Measurements from ENCODE around the gene TAF4. TPM values are rescaled to one million over a fixed set of nuclear protein-coding genes. Genes with fewer than 3 reads are reported as not detected.

TAF4 gene
- polyA plus RNA-seq, 4 donors = 4.6 to 18.3 (median 7.9) TPM

GRCh38 chr20:61929561-61929960, 136.1 kb downstream of the TAF4 start:
- no peak for FAIRE-seq

DNA sequence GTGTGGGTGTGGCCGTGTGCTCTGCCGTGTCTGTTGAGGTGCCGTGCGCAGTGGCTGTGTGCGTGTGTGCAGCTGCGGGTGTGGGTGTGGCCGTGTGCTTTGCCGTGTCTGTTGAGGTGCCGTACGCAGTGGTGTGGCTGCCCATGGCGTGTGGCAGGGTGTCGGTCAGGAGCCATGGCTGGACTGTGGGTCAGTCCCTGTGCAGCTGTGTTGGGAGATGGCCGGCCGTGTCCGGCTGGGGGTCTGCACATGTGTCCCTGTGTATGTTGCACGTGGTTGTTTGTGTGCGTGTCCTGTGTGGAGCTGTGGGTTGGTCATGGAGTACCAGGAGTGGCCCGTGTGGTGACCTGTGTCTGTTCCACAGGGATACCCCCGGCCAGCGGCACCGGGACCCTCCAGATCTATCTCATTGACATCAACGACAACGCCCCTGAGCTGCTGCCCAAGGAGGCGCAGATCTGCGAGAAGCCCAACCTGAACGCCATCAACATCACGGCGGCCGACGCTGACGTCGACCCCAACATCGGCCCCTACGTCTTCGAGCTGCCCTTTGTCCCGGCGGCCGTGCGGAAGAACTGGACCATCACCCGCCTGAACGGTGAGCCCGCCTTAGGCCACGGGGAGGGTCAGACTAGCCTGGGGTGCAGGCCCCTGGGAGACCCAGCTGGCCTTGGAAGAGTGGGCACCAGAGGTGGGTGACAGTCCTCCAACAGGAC, 137.7 kb downstream of the TAF4 start:
- Histone ChIP-seq H3K36me3 (ENCODE audit: control insufficient read depth in 3 of 3, insufficient read depth in 2 of 3, low read depth in 1 of 3, low read length in 3 of 3) (no peaks in the 10 kb centered on the region), H3K27ac (ENCODE audit: low read depth in 1 of 3, low read length in 2 of 3) (no peak overlapping the region), H3K4me1 (ENCODE audit: control insufficient read depth in 3 of 3, insufficient read depth in 2 of 3, low read depth in 1 of 3, low read length in 2 of 3) (no peaks in the 10 kb centered on the region), H3K9me3 (ENCODE audit: control insufficient read depth in 2 of 2, insufficient read depth in 1 of 2, low read depth in 1 of 2, low read length in 1 of 2) (no peaks in the 10 kb centered on the region), H3K27me3 (ENCODE audit: control insufficient read depth in 3 of 3, insufficient read depth in 3 of 3, low read length in 3 of 3) (no peaks in the 10 kb centered on the region), H3K4me3 (ENCODE audit: low read depth in 1 of 3, low read length in 3 of 3) (no peak overlapping the region)
- no peak for DNase-seq
- WGBS, 3 donors = 86 to 93% (median 88%) methylated on average over 39 to 43 of the region's 43 CpGs
- no peak for FAIRE-seq

More at GRCh38 chr20:61929561-61929960, 136.1 kb downstream of the TAF4 start:
- 93 to 96% (median 94%) methylated on average over 12 of the region's 12 CpGs for WGBS, 3 donors
- Histone ChIP-seq H3K9me3 (ENCODE audit: control insufficient read depth in 2 of 2, insufficient read depth in 1 of 2, low read depth in 1 of 2, low read length in 1 of 2) (no peaks in the 10 kb centered on the region), H3K4me3 (ENCODE audit: low read depth in 1 of 3, low read length in 3 of 3) (no peak overlapping the region), H3K36me3 (ENCODE audit: control insufficient read depth in 3 of 3, insufficient read depth in 2 of 3, low read depth in 1 of 3, low read length in 3 of 3) (no peaks in the 10 kb centered on the region), H3K4me1 (ENCODE audit: control insufficient read depth in 3 of 3, insufficient read depth in 2 of 3, low read depth in 1 of 3, low read length in 2 of 3) (no peaks in the 10 kb centered on the region), H3K27me3 (ENCODE audit: control insufficient read depth in 3 of 3, insufficient read depth in 3 of 3, low read length in 3 of 3) (no peaks in the 10 kb centered on the region), H3K27ac (ENCODE audit: low read depth in 1 of 3, low read length in 2 of 3) (no peak overlapping the region)
- no peak for DNase-seq

DNA sequence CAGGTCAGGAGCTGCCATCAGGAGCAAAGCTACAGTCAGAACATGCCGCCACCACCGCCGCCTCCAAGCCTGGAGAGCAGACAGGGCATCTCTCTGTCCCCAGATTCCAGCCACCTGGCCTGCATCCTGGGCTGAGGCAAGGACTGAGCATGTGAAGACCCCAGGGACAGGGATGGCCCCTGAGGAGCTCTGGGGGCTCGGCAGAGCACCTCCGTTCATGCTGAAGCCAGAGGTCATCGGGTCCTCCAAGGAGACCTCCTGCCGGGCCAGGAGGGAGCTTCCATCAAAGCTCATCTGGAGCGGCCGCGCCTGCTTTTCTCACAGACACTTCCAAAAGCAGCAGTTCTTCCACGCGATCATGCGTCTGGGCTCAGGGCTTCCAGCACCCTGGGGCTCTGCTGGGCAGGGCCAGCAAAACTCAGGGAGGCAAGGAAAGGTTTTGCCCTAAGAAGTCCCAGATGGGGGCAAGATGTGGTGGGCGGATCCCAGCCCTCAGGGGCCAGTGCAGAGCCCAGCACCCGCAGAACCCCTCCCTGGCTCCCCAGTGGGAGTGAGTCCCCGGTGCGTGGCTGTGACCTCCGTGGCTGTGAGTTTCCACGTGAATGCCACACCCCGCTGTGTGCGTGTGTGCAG, 138.4 kb downstream of the TAF4 start:
- H3K36me3 ChIP-seq (ENCODE audit: control insufficient read depth in 3 of 3, insufficient read depth in 2 of 3, low read depth in 1 of 3, low read length in 3 of 3) = no peaks in the 10 kb centered on the region
- H3K9me3 ChIP-seq (ENCODE audit: control insufficient read depth in 2 of 2, insufficient read depth in 1 of 2, low read depth in 1 of 2, low read length in 1 of 2) = no peaks in the 10 kb centered on the region
- H3K4me3 ChIP-seq (ENCODE audit: low read depth in 1 of 3, low read length in 3 of 3) = no peak overlapping the region
- DNase-seq = no peak
- no peaks in the 10 kb centered on the region for H3K4me1 ChIP-seq (ENCODE audit: control insufficient read depth in 3 of 3, insufficient read depth in 2 of 3, low read depth in 1 of 3, low read length in 2 of 3)
- no peak overlapping the region for H3K27ac ChIP-seq (ENCODE audit: low read depth in 1 of 3, low read length in 2 of 3)
- no peak for FAIRE-seq
- no peaks in the 10 kb centered on the region for H3K27me3 ChIP-seq (ENCODE audit: control insufficient read depth in 3 of 3, insufficient read depth in 3 of 3, low read length in 3 of 3)
- 75 to 83% (median 79%) methylated on average over 21 of the region's 21 CpGs for WGBS, 3 donors

- Histone ChIP-seq H3K27ac (ENCODE audit: low read depth in 1 of 3, low read length in 2 of 3) (no peak overlapping the region), H3K4me1 (ENCODE audit: control insufficient read depth in 3 of 3, insufficient read depth in 2 of 3, low read depth in 1 of 3, low read length in 2 of 3) (no peaks in the 10 kb centered on the region), H3K36me3 (ENCODE audit: control insufficient read depth in 3 of 3, insufficient read depth in 2 of 3, low read depth in 1 of 3, low read length in 3 of 3) (no peaks in the 10 kb centered on the region), H3K4me3 (ENCODE audit: low read depth in 1 of 3, low read length in 3 of 3) (no peak overlapping the region), H3K9me3 (ENCODE audit: control insufficient read depth in 2 of 2, insufficient read depth in 1 of 2, low read depth in 1 of 2, low read length in 1 of 2) (no peaks in the 10 kb centered on the region), H3K27me3 (ENCODE audit: control insufficient read depth in 3 of 3, insufficient read depth in 3 of 3, low read length in 3 of 3) (no peaks in the 10 kb centered on the region)
- DNase-seq (no peak), FAIRE-seq (no peak)
- 91 to 92% (median 92%) methylated on average over 23 of the region's 23 CpGs for WGBS, 3 donors
These were observed 138.9 kb downstream of the TAF4 start for GRCh38 chr20:61926796-61927192.

DNA sequence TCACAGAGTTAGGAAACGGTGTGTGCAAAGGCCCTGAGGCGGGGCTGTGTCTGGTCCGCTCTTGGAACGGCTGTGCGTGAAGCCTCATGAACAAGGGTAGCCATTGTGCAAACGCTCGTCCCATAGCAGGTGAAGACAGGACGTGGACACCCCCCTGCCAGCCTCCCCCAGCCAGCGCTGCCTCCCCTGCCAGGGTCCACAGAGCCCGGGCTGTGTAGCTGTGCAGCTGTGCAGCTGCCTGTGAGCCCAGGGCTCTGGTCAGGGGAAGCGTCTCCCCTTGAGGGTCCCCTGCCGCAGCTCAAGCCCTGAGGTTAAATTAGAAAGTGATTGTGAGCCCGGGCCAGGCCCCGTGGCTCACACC, 139.4 kb downstream of the TAF4 start:
- WGBS, 3 donors = 86 to 89% (median 86%) methylated on average over 14 of the region's 14 CpGs
- Histone ChIP-seq H3K27me3 (ENCODE audit: control insufficient read depth in 3 of 3, insufficient read depth in 3 of 3, low read length in 3 of 3) (no peaks in the 10 kb centered on the region), H3K36me3 (ENCODE audit: control insufficient read depth in 3 of 3, insufficient read depth in 2 of 3, low read depth in 1 of 3, low read length in 3 of 3) (no peaks in the 10 kb centered on the region), H3K4me3 (ENCODE audit: low read depth in 1 of 3, low read length in 3 of 3) (no peak overlapping the region), H3K4me1 (ENCODE audit: control insufficient read depth in 3 of 3, insufficient read depth in 2 of 3, low read depth in 1 of 3, low read length in 2 of 3) (no peaks in the 10 kb centered on the region), H3K27ac (ENCODE audit: low read depth in 1 of 3, low read length in 2 of 3) (no peak overlapping the region), H3K9me3 (ENCODE audit: control insufficient read depth in 2 of 2, insufficient read depth in 1 of 2, low read depth in 1 of 2, low read length in 1 of 2) (no peaks in the 10 kb centered on the region)
- no peak for FAIRE-seq
- DNase-seq = no peak

GRCh38 chr20:61925555-61926252, 140.0 kb downstream of the TAF4 start:
- H3K27me3 ChIP-seq (ENCODE audit: control insufficient read depth in 3 of 3, insufficient read depth in 3 of 3, low read length in 3 of 3) = no peaks in the 10 kb centered on the region
- H3K4me3 ChIP-seq (ENCODE audit: low read depth in 1 of 3, low read length in 3 of 3) = no peak overlapping the region
- H3K36me3 ChIP-seq (ENCODE audit: control insufficient read depth in 3 of 3, insufficient read depth in 2 of 3, low read depth in 1 of 3, low read length in 3 of 3) = no peaks in the 10 kb centered on the region
- 75 to 81% (median 80%) methylated on average over 21 of the region's 21 CpGs for WGBS, 3 donors
- FAIRE-seq (no peak), DNase-seq (no peak)
- H3K4me1 ChIP-seq (ENCODE audit: control insufficient read depth in 3 of 3, insufficient read depth in 2 of 3, low read depth in 1 of 3, low read length in 2 of 3) = no peaks in the 10 kb centered on the region
- H3K27ac ChIP-seq (ENCODE audit: low read depth in 1 of 3, low read length in 2 of 3) = no peak overlapping the region
- no peaks in the 10 kb centered on the region for H3K9me3 ChIP-seq (ENCODE audit: control insufficient read depth in 2 of 2, insufficient read depth in 1 of 2, low read depth in 1 of 2, low read length in 1 of 2)

DNA sequence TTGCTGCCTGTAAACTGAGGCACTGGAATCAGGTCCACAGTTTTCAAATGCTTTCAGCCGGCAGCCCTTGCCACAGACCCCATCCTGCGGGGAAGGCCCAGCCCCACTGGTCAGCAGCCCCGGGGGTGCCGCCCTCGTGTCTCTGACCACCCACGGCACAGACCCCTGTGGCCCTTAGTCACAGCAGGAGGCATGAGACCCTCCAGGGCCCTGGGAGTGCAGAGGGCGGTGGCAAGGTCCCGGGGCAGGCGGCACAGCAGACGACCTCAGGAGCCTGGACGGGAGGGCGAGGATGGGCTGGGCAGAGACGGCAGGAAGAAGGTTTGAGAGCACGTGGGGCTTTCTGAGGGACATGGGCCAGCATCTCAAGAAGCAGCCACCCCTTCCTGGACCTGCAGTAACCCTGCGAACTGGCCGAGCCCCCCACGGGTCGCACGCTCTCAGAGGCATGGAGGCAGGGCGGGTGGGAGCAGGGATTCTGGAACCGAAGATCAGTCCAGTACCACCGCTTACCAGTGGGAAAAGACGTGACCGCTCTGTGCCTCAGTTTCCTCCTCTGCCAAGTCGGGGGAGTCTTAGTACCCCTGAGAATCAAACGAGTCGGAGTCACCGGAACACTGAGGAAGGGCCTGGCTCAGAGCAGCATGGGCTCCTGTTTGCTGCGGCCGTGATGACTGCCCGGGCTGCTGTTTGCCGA, 140.7 kb downstream of the TAF4 start:
- FAIRE-seq (no peak), DNase-seq (no peak)
- Histone ChIP-seq H3K4me1 (ENCODE audit: control insufficient read depth in 3 of 3, insufficient read depth in 2 of 3, low read depth in 1 of 3, low read length in 2 of 3) (no peaks in the 10 kb centered on the region), H3K27ac (ENCODE audit: low read depth in 1 of 3, low read length in 2 of 3) (no peak overlapping the region), H3K9me3 (ENCODE audit: control insufficient read depth in 2 of 2, insufficient read depth in 1 of 2, low read depth in 1 of 2, low read length in 1 of 2) (no peaks in the 10 kb centered on the region), H3K4me3 (ENCODE audit: low read depth in 1 of 3, low read length in 3 of 3) (no peak overlapping the region), H3K36me3 (ENCODE audit: control insufficient read depth in 3 of 3, insufficient read depth in 2 of 3, low read depth in 1 of 3, low read length in 3 of 3) (no peaks in the 10 kb centered on the region), H3K27me3 (ENCODE audit: control insufficient read depth in 3 of 3, insufficient read depth in 3 of 3, low read length in 3 of 3) (no peaks in the 10 kb centered on the region)
- 83 to 87% (median 84%) methylated on average over 32 of the region's 32 CpGs for WGBS, 3 donors

Measured in small intestine (tissue), 7 donors.